Measurements from ENCODE around the gene EIF4B. TPM values are rescaled to one million over a fixed set of nuclear protein-coding genes. Genes with fewer than 3 reads are reported as not detected.

EIF4B gene

Small RNAs within 50 kb of the gene (small RNA-seq; reads per million reads assigned to genes)
- gene MIR6757 (ENCODE audit: insufficient read depth): not detected

Measured in neuronal stem cell (in vitro differentiated cells).